ENCODE data around the gene RASGRP4.

Gene RASGRP4

DNA sequence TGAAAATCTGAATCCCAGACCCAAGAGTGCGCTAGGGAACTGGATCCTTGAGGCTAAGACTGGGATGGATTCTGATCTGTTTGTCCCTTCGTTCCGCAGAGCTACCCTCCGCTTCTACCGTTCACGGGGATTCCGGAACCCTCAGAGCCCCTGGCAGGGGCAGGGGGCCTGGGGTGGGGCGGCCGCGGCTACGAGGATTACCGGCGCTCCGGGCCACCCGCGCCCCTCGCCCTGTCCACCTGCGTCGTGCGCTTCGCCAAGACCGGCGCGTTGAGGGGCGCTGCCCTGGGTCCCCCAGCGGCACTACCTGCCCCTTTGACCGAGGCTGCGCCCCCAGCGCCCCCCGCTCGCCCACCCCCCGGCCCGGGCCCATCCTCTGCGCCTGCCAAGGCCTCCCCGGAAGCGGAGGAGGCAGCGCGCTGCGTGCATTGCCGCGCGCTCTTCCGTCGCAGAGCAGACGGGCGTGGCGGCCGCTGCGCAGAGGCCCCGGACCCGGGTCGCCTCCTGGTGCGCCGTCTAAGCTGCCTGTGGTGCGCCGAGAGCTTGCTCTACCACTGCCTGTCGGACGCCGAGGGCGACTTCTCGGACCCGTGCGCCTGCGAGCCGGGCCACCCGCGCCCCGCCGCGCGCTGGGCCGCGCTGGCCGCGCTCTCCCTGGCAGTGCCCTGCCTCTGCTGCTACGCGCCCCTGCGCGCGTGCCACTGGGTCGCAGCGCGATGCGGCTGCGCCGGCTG, 30.5 kb downstream of the RASGRP4 start:
- no peak for ATAC-seq
- TF ChIP-seq, protein P1, sequence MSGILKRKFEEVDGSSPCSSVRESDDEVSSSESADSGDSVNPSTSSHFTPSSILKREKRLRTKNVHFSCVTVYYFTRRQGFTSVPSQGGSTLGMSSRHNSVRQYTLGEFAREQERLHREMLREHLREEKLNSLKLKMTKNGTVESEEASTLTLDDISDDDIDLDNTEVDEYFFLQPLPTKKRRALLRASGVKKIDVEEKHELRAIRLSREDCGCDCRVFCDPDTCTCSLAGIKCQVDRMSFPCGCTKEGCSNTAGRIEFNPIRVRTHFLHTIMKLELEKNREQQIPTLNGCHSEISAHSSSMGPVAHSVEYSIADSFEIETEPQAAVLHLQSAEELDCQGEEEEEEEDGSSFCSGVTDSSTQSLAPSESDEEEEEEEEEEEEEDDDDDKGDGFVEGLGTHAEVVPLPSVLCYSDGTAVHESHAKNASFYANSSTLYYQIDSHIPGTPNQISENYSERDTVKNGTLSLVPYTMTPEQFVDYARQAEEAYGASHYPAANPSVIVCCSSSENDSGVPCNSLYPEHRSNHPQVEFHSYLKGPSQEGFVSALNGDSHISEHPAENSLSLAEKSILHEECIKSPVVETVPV (CRISPR knock-in tag; IDR thresholded peaks at IDR 0.05), result no peak
- TF ChIP-seq ARNTL (CRISPR knock-in tag; IDR thresholded peaks at IDR 0.05; ENCODE audit: borderline replicate concordance, low read depth) (no peak), TCF4 (CRISPR knock-in tag; IDR thresholded peaks at IDR 0.05; ENCODE audit: borderline replicate concordance) (no peak), BACH2 (CRISPR knock-in tag; IDR thresholded peaks at IDR 0.05; ENCODE audit: borderline replicate concordance) (no peak), ZNF70 (CRISPR knock-in tag; IDR thresholded peaks at IDR 0.05) (no peak), RARB (CRISPR knock-in tag; IDR thresholded peaks at IDR 0.05) (no peak)

DNA sequence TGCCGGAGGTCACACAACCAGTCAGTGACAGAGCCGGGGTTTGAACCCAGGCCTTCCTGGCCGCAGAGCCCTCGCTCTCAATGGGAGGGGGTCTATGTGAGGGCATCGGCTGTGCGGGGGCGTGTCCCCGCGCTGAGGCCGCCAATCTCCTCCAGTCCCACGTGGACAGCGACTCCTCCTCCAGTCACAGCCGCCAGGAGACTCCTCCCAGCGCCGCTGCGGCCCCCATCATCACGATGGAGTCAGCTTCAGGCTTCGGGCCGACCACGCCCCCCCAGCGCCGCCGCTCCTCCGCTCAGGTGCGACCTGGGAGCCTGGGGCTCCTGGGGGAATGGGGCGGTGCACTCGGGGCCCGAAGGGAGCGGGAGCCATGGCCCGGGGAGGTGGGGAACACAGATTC, 31.5 kb downstream of the RASGRP4 start:
- TF ChIP-seq, protein P2, sequence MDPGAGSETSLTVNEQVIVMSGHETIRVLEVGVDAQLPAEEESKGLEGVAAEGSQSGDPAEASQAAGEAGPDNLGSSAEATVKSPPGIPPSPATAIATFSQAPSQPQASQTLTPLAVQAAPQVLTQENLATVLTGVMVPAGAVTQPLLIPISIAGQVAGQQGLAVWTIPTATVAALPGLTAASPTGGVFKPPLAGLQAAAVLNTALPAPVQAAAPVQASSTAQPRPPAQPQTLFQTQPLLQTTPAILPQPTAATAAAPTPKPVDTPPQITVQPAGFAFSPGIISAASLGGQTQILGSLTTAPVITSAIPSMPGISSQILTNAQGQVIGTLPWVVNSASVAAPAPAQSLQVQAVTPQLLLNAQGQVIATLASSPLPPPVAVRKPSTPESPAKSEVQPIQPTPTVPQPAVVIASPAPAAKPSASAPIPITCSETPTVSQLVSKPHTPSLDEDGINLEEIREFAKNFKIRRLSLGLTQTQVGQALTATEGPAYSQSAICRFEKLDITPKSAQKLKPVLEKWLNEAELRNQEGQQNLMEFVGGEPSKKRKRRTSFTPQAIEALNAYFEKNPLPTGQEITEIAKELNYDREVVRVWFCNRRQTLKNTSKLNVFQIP (CRISPR knock-in tag; IDR thresholded peaks at IDR 0.05; ENCODE audit: borderline replicate concordance, low read depth), result no peak
- TF ChIP-seq BACH2 (CRISPR knock-in tag; IDR thresholded peaks at IDR 0.05; ENCODE audit: borderline replicate concordance) (no peak), PPARA (CRISPR knock-in tag; IDR thresholded peaks at IDR 0.05; ENCODE audit: borderline replicate concordance) (no peak), ZC3H10 (CRISPR knock-in tag; IDR thresholded peaks at IDR 0.05) (no peak), ZFP30 (CRISPR knock-in tag; IDR thresholded peaks at IDR 0.05) (no peak), OSR1 (CRISPR knock-in tag; IDR thresholded peaks at IDR 0.05) (no peak), ZNF70 (CRISPR knock-in tag; IDR thresholded peaks at IDR 0.05) (no peak), CSDC2 (CRISPR knock-in tag; IDR thresholded peaks at IDR 0.05) (no peak), ISL1 (CRISPR knock-in tag; IDR thresholded peaks at IDR 0.05) (no peak)
- TF ChIP-seq, protein P3, sequence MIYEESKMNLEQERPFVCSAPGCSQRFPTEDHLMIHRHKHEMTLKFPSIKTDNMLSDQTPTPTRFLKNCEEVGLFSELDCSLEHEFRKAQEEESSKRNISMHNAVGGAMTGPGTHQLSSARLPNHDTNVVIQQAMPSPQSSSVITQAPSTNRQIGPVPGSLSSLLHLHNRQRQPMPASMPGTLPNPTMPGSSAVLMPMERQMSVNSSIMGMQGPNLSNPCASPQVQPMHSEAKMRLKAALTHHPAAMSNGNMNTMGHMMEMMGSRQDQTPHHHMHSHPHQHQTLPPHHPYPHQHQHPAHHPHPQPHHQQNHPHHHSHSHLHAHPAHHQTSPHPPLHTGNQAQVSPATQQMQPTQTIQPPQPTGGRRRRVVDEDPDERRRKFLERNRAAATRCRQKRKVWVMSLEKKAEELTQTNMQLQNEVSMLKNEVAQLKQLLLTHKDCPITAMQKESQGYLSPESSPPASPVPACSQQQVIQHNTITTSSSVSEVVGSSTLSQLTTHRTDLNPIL (CRISPR knock-in tag; IDR thresholded peaks at IDR 0.05; ENCODE audit: low read depth), result no peak
- ATAC-seq, result no peak

DNA sequence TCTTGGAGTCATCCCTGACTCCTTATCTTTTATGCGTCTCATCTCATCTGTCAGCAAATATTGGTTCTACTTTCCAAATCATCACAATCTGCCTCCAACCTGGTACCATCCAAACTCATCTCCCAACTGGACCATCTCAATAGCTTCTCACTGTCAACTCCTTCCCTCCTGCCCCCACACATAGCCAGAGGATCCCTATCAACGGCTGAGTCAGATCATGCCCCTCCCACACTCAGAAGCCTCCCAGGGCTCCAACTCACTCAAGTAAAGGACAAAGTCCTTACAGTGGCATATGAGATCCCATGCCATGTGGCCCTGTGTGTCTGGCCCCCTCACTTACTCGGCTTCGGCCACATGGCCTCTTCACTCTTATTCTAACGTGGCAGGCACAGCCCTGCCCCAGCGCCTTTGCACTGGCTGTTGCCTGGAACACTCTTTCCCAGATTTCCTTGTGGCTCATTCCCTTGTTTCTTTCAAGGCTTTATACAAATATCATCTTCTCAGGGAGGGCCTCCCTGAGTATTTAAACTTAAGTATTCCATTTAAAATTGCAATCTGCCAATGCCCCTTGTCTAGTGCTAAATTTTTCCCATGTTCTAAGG, 33.2 kb downstream of the RASGRP4 start:
- no peak for TF ChIP-seq SNAI2 (CRISPR knock-in tag; IDR thresholded peaks at IDR 0.05)
- no peak for TF ChIP-seq ZNF565 (CRISPR knock-in tag; conservative IDR thresholded peaks at IDR 0.05; ENCODE audit: low read depth)
- TF ChIP-seq, protein P1 (CRISPR knock-in tag; IDR thresholded peaks at IDR 0.05), result no peak

DNA sequence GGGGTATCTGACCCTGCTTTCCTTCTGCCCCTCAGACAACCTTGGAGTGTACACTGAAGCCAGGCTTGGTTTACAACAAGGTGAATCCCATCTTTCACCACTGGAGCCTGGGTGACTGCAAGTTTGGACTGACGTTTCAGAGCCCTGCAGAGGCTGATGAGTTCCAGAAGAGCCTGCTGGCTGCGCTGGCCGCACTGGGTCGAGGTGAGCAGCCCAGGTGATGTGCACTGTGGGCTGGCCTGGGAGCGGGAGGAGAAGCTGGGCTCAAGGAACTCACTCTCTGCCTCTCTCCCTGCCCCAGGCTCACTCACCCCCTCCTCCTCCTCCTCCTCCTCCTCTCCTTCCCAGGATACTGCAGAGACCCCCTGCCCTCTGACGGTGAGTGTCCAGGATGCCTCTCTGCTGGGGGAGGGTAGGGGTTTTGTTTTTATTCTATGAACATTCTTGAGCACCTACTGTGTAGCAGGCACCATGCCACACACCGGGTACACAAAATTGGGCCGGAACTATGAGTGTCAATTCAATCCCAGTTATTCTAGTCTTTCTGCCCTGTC, 34.0 kb downstream of the RASGRP4 start:
- TF ChIP-seq, protein P1 (CRISPR knock-in tag; IDR thresholded peaks at IDR 0.05), result no peak
- TF ChIP-seq ZFP30 (CRISPR knock-in tag; IDR thresholded peaks at IDR 0.05) (no peak), PPARA (CRISPR knock-in tag; IDR thresholded peaks at IDR 0.05; ENCODE audit: borderline replicate concordance) (no peak), ZFP3 (CRISPR knock-in tag; IDR thresholded peaks at IDR 0.05) (no peak), TCF4 (CRISPR knock-in tag; IDR thresholded peaks at IDR 0.05; ENCODE audit: borderline replicate concordance) (no peak), CSDC2 (CRISPR knock-in tag; IDR thresholded peaks at IDR 0.05) (no peak), ZNF565 (CRISPR knock-in tag; conservative IDR thresholded peaks at IDR 0.05; ENCODE audit: low read depth) (no peak), BACH2 (CRISPR knock-in tag; IDR thresholded peaks at IDR 0.05; ENCODE audit: borderline replicate concordance) (no peak), OSR1 (CRISPR knock-in tag; IDR thresholded peaks at IDR 0.05) (no peak), ZC3H10 (CRISPR knock-in tag; IDR thresholded peaks at IDR 0.05) (no peak), ISL1 (CRISPR knock-in tag; IDR thresholded peaks at IDR 0.05) (no peak), RARB (CRISPR knock-in tag; IDR thresholded peaks at IDR 0.05) (no peak), ARNTL (CRISPR knock-in tag; IDR thresholded peaks at IDR 0.05; ENCODE audit: borderline replicate concordance, low read depth) (no peak), ESRRG (CRISPR knock-in tag; IDR thresholded peaks at IDR 0.05) (no peak)
- TF ChIP-seq, protein P4, sequence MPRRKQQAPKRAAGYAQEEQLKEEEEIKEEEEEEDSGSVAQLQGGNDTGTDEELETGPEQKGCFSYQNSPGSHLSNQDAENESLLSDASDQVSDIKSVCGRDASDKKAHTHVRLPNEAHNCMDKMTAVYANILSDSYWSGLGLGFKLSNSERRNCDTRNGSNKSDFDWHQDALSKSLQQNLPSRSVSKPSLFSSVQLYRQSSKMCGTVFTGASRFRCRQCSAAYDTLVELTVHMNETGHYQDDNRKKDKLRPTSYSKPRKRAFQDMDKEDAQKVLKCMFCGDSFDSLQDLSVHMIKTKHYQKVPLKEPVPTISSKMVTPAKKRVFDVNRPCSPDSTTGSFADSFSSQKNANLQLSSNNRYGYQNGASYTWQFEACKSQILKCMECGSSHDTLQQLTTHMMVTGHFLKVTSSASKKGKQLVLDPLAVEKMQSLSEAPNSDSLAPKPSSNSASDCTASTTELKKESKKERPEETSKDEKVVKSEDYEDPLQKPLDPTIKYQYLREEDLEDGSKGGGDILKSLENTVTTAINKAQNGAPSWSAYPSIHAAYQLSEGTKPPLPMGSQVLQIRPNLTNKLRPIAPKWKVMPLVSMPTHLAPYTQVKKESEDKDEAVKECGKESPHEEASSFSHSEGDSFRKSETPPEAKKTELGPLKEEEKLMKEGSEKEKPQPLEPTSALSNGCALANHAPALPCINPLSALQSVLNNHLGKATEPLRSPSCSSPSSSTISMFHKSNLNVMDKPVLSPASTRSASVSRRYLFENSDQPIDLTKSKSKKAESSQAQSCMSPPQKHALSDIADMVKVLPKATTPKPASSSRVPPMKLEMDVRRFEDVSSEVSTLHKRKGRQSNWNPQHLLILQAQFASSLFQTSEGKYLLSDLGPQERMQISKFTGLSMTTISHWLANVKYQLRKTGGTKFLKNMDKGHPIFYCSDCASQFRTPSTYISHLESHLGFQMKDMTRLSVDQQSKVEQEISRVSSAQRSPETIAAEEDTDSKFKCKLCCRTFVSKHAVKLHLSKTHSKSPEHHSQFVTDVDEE (CRISPR knock-in tag; IDR thresholded peaks at IDR 0.05), result no peak
- TF ChIP-seq, protein P3 (CRISPR knock-in tag; IDR thresholded peaks at IDR 0.05; ENCODE audit: low read depth), result no peak
- ATAC-seq, result no peak

More for the DNA sequence above, 33.2 kb downstream of the RASGRP4 start:
- ATAC-seq, result no peak
